Measurements from ENCODE around the gene SEPHS1.
A peak's percentile ranks its signal among the peaks of the same experiment; 100 is the strongest.

Gene SEPHS1

GRCh38 chr10:13346283-13347042 lies 1.6 kb downstream of the SEPHS1 start:
- no peak for TF ChIP-seq GATA3 (IDR thresholded peaks at IDR 0.05; ENCODE audit: low read depth, low read length)
- no peak for TF ChIP-seq GATA2 (IDR thresholded peaks at IDR 0.05; ENCODE audit: low read depth, low read length)

DNA sequence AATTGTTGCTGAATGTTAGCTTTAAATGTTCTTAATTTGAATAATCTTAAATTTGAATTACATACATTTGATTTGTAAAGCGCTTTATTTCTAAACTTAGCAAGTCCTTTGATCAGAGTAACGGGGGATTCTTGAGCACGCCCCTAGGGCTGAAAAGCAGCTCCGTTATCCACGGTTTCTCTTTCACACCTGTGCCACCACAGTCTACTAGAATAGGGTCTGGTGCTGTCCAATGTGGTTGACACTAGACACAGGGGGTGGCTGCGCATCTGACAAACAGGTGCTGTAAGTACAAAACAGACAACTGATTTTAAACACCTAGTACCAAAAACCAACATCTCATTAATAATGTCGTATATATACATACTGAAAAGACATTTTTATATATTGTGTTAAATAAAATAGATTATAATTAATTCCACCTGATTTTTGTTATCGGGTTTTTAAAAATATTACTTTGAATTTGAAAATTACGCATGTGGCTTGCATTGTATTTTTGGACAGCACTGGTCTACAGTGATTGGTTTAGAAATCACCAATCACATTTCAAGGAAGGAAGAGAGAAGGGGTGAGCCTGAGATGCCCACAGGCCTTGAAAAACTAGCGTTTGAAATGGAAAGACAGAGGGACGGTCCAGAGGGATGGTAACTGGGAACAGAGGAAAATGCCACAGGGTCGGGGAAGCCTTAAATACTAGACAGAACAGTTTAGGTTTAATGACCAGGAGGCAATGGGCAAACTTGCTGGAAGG lies 7.3 kb downstream of the SEPHS1 start:
- no peak for TF ChIP-seq GATA2 (IDR thresholded peaks at IDR 0.05; ENCODE audit: low read depth, low read length)
- TF ChIP-seq GATA3 (IDR thresholded peaks at IDR 0.05; ENCODE audit: low read depth, low read length), result no peak

GRCh38 chr10:13340068-13340467 lies 8.0 kb downstream of the SEPHS1 start:
- TF ChIP-seq GATA3 (IDR thresholded peaks at IDR 0.05; ENCODE audit: low read depth, low read length) (peak; percentile 77), GATA2 (IDR thresholded peaks at IDR 0.05; ENCODE audit: low read depth, low read length) (peak; percentile 75)

- no peak for TF ChIP-seq GATA3 (IDR thresholded peaks at IDR 0.05; ENCODE audit: low read depth, low read length)
- TF ChIP-seq GATA2 (IDR thresholded peaks at IDR 0.05; ENCODE audit: low read depth, low read length), result no peak
These were observed 9.5 kb downstream of the SEPHS1 start for GRCh38 chr10:13338390-13339110.

- TF ChIP-seq GATA3 (IDR thresholded peaks at IDR 0.05; ENCODE audit: low read depth, low read length), result no peak
- no peak for TF ChIP-seq GATA2 (IDR thresholded peaks at IDR 0.05; ENCODE audit: low read depth, low read length)
These were observed 10.3 kb downstream of the SEPHS1 start for GRCh38 chr10:13337827-13338196.

GRCh38 chr10:13337128-13337826 lies 10.8 kb downstream of the SEPHS1 start:
- no peak for TF ChIP-seq GATA3 (IDR thresholded peaks at IDR 0.05; ENCODE audit: low read depth, low read length)
- no peak for TF ChIP-seq GATA2 (IDR thresholded peaks at IDR 0.05; ENCODE audit: low read depth, low read length)

DNA sequence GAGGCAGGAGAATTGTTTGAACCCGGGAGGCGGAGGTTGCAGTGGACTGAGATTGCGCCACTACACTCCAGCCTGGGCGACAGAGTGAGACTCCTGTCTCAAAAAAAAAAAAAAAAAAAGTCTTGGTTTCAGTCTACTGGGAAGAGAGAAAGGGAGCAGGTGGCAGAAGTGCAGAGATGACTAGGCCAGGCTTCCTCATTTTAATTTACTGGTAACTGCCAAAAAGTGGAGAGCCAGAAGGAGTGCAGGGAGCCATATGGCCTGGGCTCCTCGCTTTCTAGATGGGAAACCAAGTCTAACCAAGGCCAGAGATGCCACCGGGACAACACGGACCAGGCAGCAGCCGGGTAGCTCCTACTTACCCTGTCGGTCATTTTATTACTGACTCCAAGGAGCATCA lies 12.2 kb downstream of the SEPHS1 start:
- TF ChIP-seq GATA3 (IDR thresholded peaks at IDR 0.05; ENCODE audit: low read depth, low read length) (no peak), GATA2 (IDR thresholded peaks at IDR 0.05; ENCODE audit: low read depth, low read length) (no peak)

GRCh38 chr10:13334556-13334955 lies 13.5 kb downstream of the SEPHS1 start:
- TF ChIP-seq GATA3 (IDR thresholded peaks at IDR 0.05; ENCODE audit: low read depth, low read length), result no peak
- no peak for TF ChIP-seq GATA2 (IDR thresholded peaks at IDR 0.05; ENCODE audit: low read depth, low read length)

DNA sequence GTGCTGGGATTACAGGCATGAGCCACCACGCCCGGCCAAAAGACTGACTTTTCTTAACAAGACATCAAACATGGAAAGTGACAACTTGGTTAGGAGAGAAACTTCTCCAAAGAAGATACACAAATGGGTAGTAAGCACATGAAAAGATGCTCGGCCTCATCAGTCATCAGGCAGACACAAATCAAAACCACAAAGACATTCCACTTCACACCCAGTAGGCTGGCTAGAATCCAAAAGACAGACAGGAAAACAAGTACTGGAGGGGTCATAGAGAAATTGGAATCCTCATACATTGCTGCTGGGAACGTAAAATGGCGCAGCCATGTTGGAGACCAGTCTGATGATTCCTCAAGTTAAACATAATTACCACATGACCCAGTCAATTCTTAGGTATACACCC lies 16.4 kb downstream of the SEPHS1 start:
- no peak for TF ChIP-seq GATA2 (IDR thresholded peaks at IDR 0.05; ENCODE audit: low read depth, low read length)
- TF ChIP-seq GATA3 (IDR thresholded peaks at IDR 0.05; ENCODE audit: low read depth, low read length), result no peak

DNA sequence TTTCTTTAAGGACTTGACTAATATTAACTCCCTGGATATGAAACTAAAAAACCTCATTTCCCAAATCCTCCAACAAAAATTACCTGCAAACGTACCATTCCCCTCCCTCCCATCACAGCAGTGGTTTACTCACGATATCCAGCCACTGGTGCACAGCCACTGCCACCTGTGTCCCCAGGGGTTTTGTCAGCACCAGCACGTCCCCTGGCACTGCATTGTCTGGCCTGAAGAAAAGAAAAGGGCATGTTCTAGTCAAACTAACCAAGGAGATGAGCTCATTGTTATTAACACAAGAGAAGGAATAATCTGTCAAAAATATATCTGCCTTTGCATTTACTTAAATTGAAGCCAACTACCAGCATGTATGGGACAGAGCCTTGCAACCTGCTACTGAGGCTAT lies 18.5 kb downstream of the SEPHS1 start:
- TF ChIP-seq GATA2 (IDR thresholded peaks at IDR 0.05; ENCODE audit: low read depth, low read length), result no peak
- TF ChIP-seq GATA3 (IDR thresholded peaks at IDR 0.05; ENCODE audit: low read depth, low read length), result no peak

DNA sequence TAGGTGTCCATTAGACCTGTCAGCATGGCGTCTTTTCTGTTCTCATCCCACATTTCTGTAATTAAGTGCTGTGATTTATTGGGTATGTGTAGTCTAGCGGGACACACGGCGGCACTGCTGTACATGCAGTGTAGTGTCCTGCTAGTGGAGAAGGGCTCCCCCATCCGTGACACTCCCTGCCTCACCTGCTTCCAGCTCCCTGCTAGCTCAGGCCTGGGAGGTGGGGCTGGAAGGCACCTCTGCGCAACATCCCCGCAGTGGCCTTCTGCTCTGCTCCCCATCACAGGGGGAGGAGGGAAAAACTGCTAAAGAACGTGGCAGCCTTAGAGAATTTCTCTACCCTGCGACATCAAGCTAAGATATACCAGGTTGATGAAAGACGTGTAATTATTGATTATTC lies 19.5 kb downstream of the SEPHS1 start:
- TF ChIP-seq GATA2 (IDR thresholded peaks at IDR 0.05; ENCODE audit: low read depth, low read length) (no peak), GATA3 (IDR thresholded peaks at IDR 0.05; ENCODE audit: low read depth, low read length) (no peak)

- TF ChIP-seq GATA2 (IDR thresholded peaks at IDR 0.05; ENCODE audit: low read depth, low read length) (no peak), GATA3 (IDR thresholded peaks at IDR 0.05; ENCODE audit: low read depth, low read length) (no peak)
These were observed 20.0 kb downstream of the SEPHS1 start for GRCh38 chr10:13328126-13328525.

DNA sequence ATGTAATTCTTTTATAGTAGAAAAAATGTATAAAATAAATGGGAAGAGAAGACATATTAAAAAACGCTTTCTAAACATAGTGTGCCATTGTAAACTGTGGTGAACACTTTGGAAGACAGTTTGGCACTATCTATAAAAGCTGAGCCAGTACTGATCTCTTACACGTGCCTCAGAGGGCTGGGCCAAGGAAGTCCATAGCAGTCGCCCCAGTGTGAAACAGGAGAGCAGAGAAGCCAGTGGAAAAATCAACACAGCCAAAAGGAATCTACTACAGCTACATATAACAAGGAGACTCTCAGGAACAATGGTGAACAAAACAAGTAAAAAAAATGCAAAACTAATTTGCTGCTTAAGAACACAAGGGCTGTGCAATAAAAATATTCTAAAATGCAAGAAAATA lies 20.6 kb downstream of the SEPHS1 start:
- TF ChIP-seq GATA3 (IDR thresholded peaks at IDR 0.05; ENCODE audit: low read depth, low read length), result no peak
- no peak for TF ChIP-seq GATA2 (IDR thresholded peaks at IDR 0.05; ENCODE audit: low read depth, low read length)

DNA sequence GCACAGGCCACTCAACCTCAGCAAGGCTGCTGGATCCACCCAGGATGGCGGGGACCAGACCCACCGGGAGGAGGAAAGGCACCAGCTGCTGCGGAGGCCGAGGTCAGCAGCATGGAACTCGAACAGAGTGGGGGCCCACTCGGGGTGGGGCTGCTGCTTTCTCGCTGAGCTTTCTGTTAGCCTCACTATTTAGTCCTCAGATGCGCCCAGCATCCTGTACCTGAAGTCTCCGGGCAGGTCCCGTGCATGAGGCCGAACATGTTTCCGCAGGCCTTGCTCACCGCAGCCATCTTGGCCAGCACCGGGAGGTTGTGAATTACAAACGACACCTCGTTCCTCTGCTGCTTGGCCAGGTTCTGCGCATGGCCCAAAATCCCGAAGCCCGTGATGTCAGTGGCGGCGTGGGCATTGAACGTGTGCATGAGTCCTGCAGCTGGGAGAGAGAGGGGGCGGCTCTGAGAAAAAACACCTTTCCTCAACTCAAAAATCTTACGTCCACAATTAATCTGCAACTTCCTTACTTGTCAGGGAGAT lies 25.4 kb downstream of the SEPHS1 start:
- TF ChIP-seq GATA2 (IDR thresholded peaks at IDR 0.05; ENCODE audit: low read depth, low read length) (no peak), GATA3 (IDR thresholded peaks at IDR 0.05; ENCODE audit: low read depth, low read length) (no peak)

All from SH-SY5Y (cell line).